T-helper 2 cell treated with Interferon-gamma antibody and Interleukin-4, amounts not matched to agents 5 μg/mL and 100 μg/mL, for 36 hours (primary cell): Measurements from ENCODE around the gene ARID1B.

ENCODE experiments used
- DNase-seq: peaks from one replicate; pipeline ENCODE4 v3.0.0; 2021; ENCODE audit warnings: low spot score
- H3K27ac Mint-ChIP-seq: one replicate; pipeline ENCODE4 v1.8.0; 2021; ENCODE audit warnings: mild to moderate bottlenecking, mixed read lengths
- H3K27me3 Mint-ChIP-seq: one replicate; pipeline ENCODE4 v1.8.0; 2021; ENCODE audit warnings: low read depth, mixed read lengths
- H3K36me3 Mint-ChIP-seq: one replicate; pipeline ENCODE4 v1.8.0; 2021; ENCODE audit warnings: low read depth, mixed read lengths
- H3K4me1 Mint-ChIP-seq: one replicate; pipeline ENCODE4 v1.8.0; 2021; ENCODE audit warnings: low read depth, mixed read lengths
- H3K4me3 Mint-ChIP-seq: one replicate; pipeline ENCODE4 v1.8.0; 2022; ENCODE audit warnings: mild to moderate bottlenecking, moderate library complexity, mixed read lengths
- H3K9me3 Mint-ChIP-seq: one replicate; pipeline ENCODE4 v1.8.0; 2021; ENCODE audit warnings: mixed read lengths

The ARID1B gene

GRCh38 chr6:157087974-157088373, 310.8 kb downstream of the ARID1B start:
- Mint-ChIP-seq H3K4me1 (peaks cover 9% of the 10 kb centered on the region), H3K4me3 (no peak overlapping the region), H3K9me3 (no peaks in the 10 kb centered on the region), H3K36me3 (peaks cover 23% of the 10 kb centered on the region), H3K27ac (no peak overlapping the region), H3K27me3 (no peaks in the 10 kb centered on the region)
- DNase-seq = no peak

DNA sequence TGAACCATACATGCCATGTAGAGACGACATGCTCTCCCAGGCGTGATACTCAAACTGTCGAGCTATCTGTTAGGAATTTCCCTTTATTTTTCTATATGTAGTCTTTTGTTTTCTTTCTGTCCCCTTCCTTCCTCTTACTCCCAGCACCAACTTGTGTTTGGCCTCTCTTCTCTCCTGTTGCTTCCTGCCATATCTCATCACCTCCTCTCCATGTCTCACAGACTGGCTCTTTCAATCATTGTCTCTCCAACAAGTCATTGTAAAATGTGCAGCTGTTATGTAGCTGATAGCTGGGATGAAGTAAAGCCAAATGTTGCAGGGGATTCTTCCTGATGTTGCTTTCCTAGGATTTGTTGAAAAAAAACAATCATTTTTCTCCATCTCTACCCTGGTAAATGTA, 311.7 kb downstream of the ARID1B start:
- no peak overlapping the region for H3K4me3 Mint-ChIP-seq
- H3K4me1 Mint-ChIP-seq = peaks cover 11% of the 10 kb centered on the region
- H3K36me3 Mint-ChIP-seq = peaks cover 24% of the 10 kb centered on the region
- no peaks in the 10 kb centered on the region for H3K9me3 Mint-ChIP-seq
- no peak overlapping the region for H3K27ac Mint-ChIP-seq
- H3K27me3 Mint-ChIP-seq = no peaks in the 10 kb centered on the region
- no peak for DNase-seq

DNA sequence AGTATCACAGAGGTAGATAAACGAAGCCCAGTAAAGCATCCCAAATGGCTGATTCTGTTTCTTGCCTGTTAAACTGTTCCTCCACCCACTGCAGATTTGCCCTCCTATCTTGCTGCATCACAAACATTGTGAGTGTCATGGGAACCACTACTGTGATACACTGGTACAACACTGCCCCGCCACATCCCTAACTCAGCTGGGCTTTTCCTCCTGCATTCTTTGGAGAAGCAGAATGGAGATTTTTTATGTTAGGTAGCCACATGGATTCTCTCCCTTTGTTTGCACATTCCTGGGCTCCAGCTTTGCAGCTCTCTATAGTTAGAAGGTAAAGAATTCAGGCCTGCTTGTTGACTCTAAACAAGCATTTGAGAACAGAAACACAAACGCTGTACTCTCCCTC, 312.1 kb downstream of the ARID1B start:
- Mint-ChIP-seq H3K36me3 (peaks cover 23% of the 10 kb centered on the region), H3K27ac (no peak overlapping the region), H3K27me3 (no peaks in the 10 kb centered on the region), H3K4me1 (peaks cover 14% of the 10 kb centered on the region), H3K4me3 (no peak overlapping the region), H3K9me3 (no peaks in the 10 kb centered on the region)
- no peak for DNase-seq

DNA sequence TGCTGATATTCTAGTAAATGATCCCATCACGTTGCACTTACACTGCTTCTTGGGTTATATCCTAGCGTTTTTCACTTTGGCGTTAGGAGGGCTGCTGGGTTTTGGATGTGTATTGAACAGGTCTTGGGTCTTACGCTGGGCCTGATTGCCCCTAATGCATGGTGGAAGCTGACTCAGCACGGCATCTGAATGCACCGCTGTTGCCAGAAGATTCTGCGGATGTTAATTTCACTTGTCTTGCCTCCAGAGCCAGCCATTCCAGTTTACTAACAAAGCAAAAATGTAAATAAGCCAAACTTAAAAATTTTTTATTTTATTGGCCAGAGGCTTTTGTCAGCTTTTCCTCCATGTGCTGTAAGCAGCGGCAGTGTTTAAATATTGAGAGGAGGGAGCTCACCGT, 312.7 kb downstream of the ARID1B start:
- Mint-ChIP-seq H3K4me3 (no peak overlapping the region), H3K36me3 (peaks cover 24% of the 10 kb centered on the region)

GRCh38 chr6:157090736-157091135, 313.6 kb downstream of the ARID1B start:
- H3K36me3 Mint-ChIP-seq = peaks cover 19% of the 10 kb centered on the region
- no peaks in the 10 kb centered on the region for H3K9me3 Mint-ChIP-seq
- no peaks in the 10 kb centered on the region for H3K27me3 Mint-ChIP-seq
- H3K27ac Mint-ChIP-seq = no peak overlapping the region
- no peak overlapping the region for H3K4me3 Mint-ChIP-seq
- H3K4me1 Mint-ChIP-seq = peaks cover 14% of the 10 kb centered on the region
- no peak for DNase-seq

More for the DNA sequence above, 312.7 kb downstream of the ARID1B start:
- no peak for DNase-seq
- no peaks in the 10 kb centered on the region for H3K27me3 Mint-ChIP-seq
- H3K27ac Mint-ChIP-seq = no peak overlapping the region
- no peaks in the 10 kb centered on the region for H3K9me3 Mint-ChIP-seq
- peaks cover 14% of the 10 kb centered on the region for H3K4me1 Mint-ChIP-seq

GRCh38 chr6:157091243-157091642, 314.1 kb downstream of the ARID1B start:
- Mint-ChIP-seq H3K27me3 (no peaks in the 10 kb centered on the region), H3K4me3 (no peak overlapping the region), H3K4me1 (peaks cover 12% of the 10 kb centered on the region), H3K36me3 (peaks cover 16% of the 10 kb centered on the region), H3K27ac (no peak overlapping the region), H3K9me3 (no peaks in the 10 kb centered on the region)
- no peak for DNase-seq

- Mint-ChIP-seq H3K4me3 (no peak overlapping the region), H3K27me3 (no peaks in the 10 kb centered on the region), H3K27ac (no peak overlapping the region)
Observed at GRCh38 chr6:157091856-157092460, 314.8 kb downstream of the ARID1B start.

DNA sequence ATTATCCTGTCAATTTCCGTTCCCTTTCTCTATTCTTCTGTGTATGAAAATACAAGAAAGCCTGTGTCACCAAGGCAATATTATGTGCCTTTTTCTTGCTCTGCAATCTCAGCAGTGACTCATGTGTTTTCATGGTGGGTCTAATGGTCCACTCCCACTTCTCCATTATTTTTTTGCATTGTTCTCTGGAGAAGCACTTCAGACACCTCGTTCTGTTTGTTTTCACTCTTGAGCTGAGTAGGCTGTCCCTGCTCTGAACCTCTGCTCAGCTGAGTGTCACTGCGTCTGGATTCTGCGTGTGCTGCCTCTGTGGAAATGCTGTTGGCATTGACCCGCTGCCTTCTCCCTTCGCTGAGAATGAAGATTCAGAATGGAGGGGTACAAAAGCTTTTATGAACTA, 315.6 kb downstream of the ARID1B start:
- no peaks in the 10 kb centered on the region for H3K27me3 Mint-ChIP-seq
- H3K4me1 Mint-ChIP-seq = peaks cover 15% of the 10 kb centered on the region
- peaks cover 14% of the 10 kb centered on the region for H3K36me3 Mint-ChIP-seq
- no peak overlapping the region for H3K4me3 Mint-ChIP-seq
- no peak overlapping the region for H3K27ac Mint-ChIP-seq
- DNase-seq = no peak
- no peaks in the 10 kb centered on the region for H3K9me3 Mint-ChIP-seq

More at GRCh38 chr6:157091856-157092460, 314.8 kb downstream of the ARID1B start:
- Mint-ChIP-seq H3K9me3 (no peaks in the 10 kb centered on the region), H3K4me1 (peaks cover 11% of the 10 kb centered on the region), H3K36me3 (peaks cover 12% of the 10 kb centered on the region)
- DNase-seq = no peak

- Mint-ChIP-seq H3K4me1 (peaks cover 14% of the 10 kb centered on the region), H3K36me3 (peaks cover 14% of the 10 kb centered on the region), H3K27me3 (no peaks in the 10 kb centered on the region), H3K9me3 (no peaks in the 10 kb centered on the region), H3K27ac (no peak overlapping the region), H3K4me3 (no peak overlapping the region)
- no peak for DNase-seq
Observed at GRCh38 chr6:157093536-157093935, 316.4 kb downstream of the ARID1B start.

DNA sequence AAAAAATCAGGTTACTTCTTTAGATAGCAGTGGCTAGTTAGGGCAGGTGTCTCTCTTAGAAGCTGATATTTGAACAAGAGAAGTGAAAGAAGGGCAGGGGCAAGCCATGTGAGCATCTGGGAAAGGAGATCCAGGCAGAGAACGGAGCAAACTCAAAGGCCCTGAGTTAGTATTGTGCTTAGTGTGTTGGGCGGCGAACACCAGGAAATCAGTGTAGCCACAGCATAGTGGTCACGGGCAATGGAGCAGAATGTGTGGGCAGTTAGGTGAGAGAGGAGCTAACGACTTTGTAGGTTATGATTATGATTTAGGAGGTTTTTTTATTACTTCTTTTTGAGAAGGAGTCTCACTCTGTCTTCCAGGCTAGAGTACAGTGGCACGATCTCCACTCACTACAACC, 316.9 kb downstream of the ARID1B start:
- DNase-seq = no peak
- Mint-ChIP-seq H3K4me1 (peaks cover 11% of the 10 kb centered on the region), H3K27me3 (no peaks in the 10 kb centered on the region), H3K36me3 (peaks cover 12% of the 10 kb centered on the region), H3K4me3 (no peak overlapping the region), H3K27ac (no peak overlapping the region), H3K9me3 (no peaks in the 10 kb centered on the region)

- H3K4me3 Mint-ChIP-seq = no peak overlapping the region
- no peak overlapping the region for H3K27ac Mint-ChIP-seq
- DNase-seq = no peak
- peaks cover 10% of the 10 kb centered on the region for H3K36me3 Mint-ChIP-seq
- H3K9me3 Mint-ChIP-seq = no peaks in the 10 kb centered on the region
- H3K4me1 Mint-ChIP-seq = peaks cover 22% of the 10 kb centered on the region
- H3K27me3 Mint-ChIP-seq = no peaks in the 10 kb centered on the region
Observed at GRCh38 chr6:157095084-157095483, 317.9 kb downstream of the ARID1B start.

DNA sequence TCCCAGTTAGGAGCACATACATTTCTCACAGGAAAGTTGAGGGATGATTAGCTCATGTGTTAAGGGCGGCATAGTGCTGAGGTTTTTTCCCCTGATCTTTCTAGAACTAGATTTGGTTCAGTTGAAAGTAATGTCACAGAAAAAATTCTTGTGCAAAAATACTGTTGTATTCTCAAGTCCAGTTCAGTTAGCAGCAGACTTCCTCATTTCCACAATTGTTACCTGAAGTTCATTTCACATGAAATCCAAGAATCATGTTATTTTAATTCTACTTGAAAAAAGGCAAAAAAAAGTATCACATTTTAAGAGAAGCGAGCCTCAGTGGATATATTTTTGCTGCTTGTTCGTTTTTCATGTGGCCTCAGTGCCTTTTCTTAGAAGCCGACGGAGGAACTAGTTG, 318.4 kb downstream of the ARID1B start:
- no peak for DNase-seq
- no peak overlapping the region for H3K27ac Mint-ChIP-seq
- no peaks in the 10 kb centered on the region for H3K27me3 Mint-ChIP-seq
- H3K4me3 Mint-ChIP-seq = no peak overlapping the region
- peaks cover 10% of the 10 kb centered on the region for H3K36me3 Mint-ChIP-seq
- H3K9me3 Mint-ChIP-seq = no peaks in the 10 kb centered on the region
- H3K4me1 Mint-ChIP-seq = peaks cover 26% of the 10 kb centered on the region

- no peaks in the 10 kb centered on the region for H3K9me3 Mint-ChIP-seq
- peaks cover 10% of the 10 kb centered on the region for H3K36me3 Mint-ChIP-seq
- H3K4me1 Mint-ChIP-seq = peaks cover 32% of the 10 kb centered on the region
- DNase-seq = no peak
- H3K27ac Mint-ChIP-seq = no peak overlapping the region
- H3K27me3 Mint-ChIP-seq = no peaks in the 10 kb centered on the region
- no peak overlapping the region for H3K4me3 Mint-ChIP-seq
Observed at GRCh38 chr6:157096105-157096504, 318.9 kb downstream of the ARID1B start.

DNA sequence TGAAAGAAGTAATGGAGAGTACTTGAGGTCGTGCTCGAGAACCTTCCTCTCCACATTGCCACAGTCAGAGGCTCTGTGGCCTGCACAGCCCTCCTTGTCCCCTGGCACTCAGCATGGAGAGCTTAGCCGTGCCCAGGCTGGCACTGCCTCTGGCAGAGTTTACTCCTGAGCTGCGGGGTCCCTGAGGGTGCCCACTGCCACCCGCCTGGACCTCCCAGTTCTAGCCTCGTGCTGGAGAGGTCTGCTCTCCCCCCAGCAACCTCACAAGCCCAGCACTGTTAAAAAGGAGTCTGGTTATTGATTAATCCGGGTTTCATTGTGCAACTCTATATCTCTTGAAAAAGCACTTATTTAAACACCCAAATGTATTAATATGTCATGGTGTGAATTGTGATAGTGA, 319.3 kb downstream of the ARID1B start:
- H3K4me3 Mint-ChIP-seq = no peak overlapping the region
- peaks cover 10% of the 10 kb centered on the region for H3K36me3 Mint-ChIP-seq
- H3K4me1 Mint-ChIP-seq = peaks cover 36% of the 10 kb centered on the region
- no peak for DNase-seq
- H3K9me3 Mint-ChIP-seq = no peaks in the 10 kb centered on the region
- no peaks in the 10 kb centered on the region for H3K27me3 Mint-ChIP-seq
- H3K27ac Mint-ChIP-seq = no peak overlapping the region

DNA sequence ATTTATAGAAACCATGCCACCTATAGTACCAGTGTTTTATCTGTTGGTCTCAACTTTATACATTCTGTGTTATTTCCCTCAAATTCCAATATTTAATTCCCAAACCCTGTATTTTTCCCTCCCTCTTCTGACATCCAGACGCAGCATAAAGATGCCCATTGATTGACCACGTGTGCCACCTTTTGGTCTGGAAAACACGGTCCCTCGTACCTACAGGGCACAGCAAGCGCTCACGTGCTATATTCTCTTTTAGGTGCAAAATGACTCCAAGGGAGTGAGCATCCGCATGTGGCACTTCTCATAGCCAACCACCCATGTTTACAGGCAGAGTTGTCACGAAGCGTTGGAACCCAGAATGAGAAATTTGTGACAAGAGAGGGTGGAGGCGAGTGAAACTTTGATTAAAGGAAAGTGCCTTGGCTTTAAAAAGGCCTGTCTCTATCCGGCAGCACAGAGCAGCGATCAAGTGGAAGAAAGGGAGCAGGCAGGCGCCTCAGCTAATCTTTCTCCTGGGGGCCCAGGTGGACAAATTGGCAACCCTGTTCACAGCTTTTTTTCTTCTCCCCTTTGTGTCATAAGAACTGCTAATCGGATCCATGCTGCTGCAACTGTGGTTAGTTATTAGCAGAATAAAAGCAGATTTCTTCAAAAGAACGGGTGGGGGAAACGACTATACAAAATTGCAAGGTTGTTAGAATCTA, 320.2 kb downstream of the ARID1B start:
- no peak for DNase-seq
- H3K36me3 Mint-ChIP-seq = peaks cover 13% of the 10 kb centered on the region
- no peaks in the 10 kb centered on the region for H3K9me3 Mint-ChIP-seq
- H3K27me3 Mint-ChIP-seq = no peaks in the 10 kb centered on the region
- no peak overlapping the region for H3K4me3 Mint-ChIP-seq
- H3K4me1 Mint-ChIP-seq = peaks cover 42% of the 10 kb centered on the region
- no peak overlapping the region for H3K27ac Mint-ChIP-seq
